Measurements from ENCODE around the gene POU3F2.
A peak's percentile ranks its signal among the peaks of the same experiment; 100 is the strongest.

POU3F2 gene

GRCh38 chr6:98834060-98835031 is at the start of gene POU3F2:
POU3F2 (plus strand) TSS chr6:98834574; CDS start chr6:98834874, 300 bp downstream.
- CTCF ChIA-PET = interaction anchor here (0.5 to 1.0 kb wide), 2 partner anchors 44 to 285 kb away, joined by 3 to 4 read pairs; no protein-coding TSS in a partner anchor
- POLR2A ChIA-PET = interaction anchor here (0.6 to 1.3 kb wide), 5 partner anchors 11 to 1133 kb away, joined by 3 to 5 read pairs (median 3); partner anchors contain the start of gene FBXL4
- TF ChIP-seq, protein P1, sequence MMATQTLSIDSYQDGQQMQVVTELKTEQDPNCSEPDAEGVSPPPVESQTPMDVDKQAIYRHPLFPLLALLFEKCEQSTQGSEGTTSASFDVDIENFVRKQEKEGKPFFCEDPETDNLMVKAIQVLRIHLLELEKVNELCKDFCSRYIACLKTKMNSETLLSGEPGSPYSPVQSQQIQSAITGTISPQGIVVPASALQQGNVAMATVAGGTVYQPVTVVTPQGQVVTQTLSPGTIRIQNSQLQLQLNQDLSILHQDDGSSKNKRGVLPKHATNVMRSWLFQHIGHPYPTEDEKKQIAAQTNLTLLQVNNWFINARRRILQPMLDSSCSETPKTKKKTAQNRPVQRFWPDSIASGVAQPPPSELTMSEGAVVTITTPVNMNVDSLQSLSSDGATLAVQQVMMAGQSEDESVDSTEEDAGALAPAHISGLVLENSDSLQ (IDR thresholded peaks at IDR 0.05) = peak; percentile 91
- TF ChIP-seq SP1 (IDR thresholded peaks at IDR 0.05) (no peak), TARDBP (IDR thresholded peaks at IDR 0.05) (no peak), L3MBTL2 (conservative IDR thresholded peaks at IDR 0.05) (peak; percentile 89), FOXM1 (IDR thresholded peaks at IDR 0.05; ENCODE audit: borderline replicate concordance) (no peak), ARNT (IDR thresholded peaks at IDR 0.05) (no peak), SUZ12 (IDR thresholded peaks at IDR 0.05) (no peak), NFRKB (IDR thresholded peaks at IDR 0.05) (no peak), BHLHE40 (IDR thresholded peaks at IDR 0.05; ENCODE audit: borderline replicate concordance) (no peak), CTBP1 (IDR thresholded peaks at IDR 0.05; ENCODE audit: borderline replicate concordance) (no peak; the same call in 1 of the 2 replicates), ZNF384 (IDR thresholded peaks at IDR 0.05) (no peak), HDGF (IDR thresholded peaks at IDR 0.05; ENCODE audit: borderline replicate concordance) (no peak), LEF1 (IDR thresholded peaks at IDR 0.05; ENCODE audit: borderline replicate concordance) (no peak), FOXK2 (IDR thresholded peaks at IDR 0.05) (no peak), ELF4 (IDR thresholded peaks at IDR 0.05) (no peak), FOXA1 (IDR thresholded peaks at IDR 0.05) (no peak)
- peak; percentile 89 for DNase-seq (ENCODE audit: extremely low spot score)

DNA sequence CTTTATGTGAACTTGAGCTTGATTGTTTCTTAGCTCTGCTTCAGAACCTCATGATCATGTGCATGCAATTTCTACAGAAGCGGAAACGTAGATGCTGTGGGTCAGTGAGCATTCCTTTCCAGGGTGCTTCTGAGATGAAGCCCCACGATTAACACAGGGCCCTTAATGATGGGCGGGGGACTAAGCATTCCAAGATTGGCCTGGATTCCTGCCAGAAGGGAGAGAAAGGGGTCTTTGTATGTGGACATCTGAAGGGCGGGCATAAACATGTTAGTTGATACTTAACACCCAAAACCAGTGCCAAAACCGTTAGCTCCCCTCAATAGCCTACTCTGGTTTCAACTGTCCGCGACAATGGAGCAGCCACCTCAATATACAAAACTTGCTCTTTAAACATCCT is 46.9 kb upstream of the POU3F2 start:
- POLR2A ChIA-PET = interaction anchor here (1.0 kb wide), 1 partner anchor 45 kb away, joined by 3 read pairs; no protein-coding TSS in a partner anchor
- TF ChIP-seq HDGF (IDR thresholded peaks at IDR 0.05; ENCODE audit: borderline replicate concordance) (no peak), LEF1 (IDR thresholded peaks at IDR 0.05; ENCODE audit: borderline replicate concordance) (no peak), FOXM1 (IDR thresholded peaks at IDR 0.05; ENCODE audit: borderline replicate concordance) (no peak), SP1 (IDR thresholded peaks at IDR 0.05) (no peak), BHLHE40 (IDR thresholded peaks at IDR 0.05; ENCODE audit: borderline replicate concordance) (no peak), FOXK2 (IDR thresholded peaks at IDR 0.05) (no peak), L3MBTL2 (conservative IDR thresholded peaks at IDR 0.05) (no peak), CTBP1 (IDR thresholded peaks at IDR 0.05; ENCODE audit: borderline replicate concordance) (no peak), TARDBP (IDR thresholded peaks at IDR 0.05) (no peak), SUZ12 (IDR thresholded peaks at IDR 0.05) (no peak), ZNF384 (IDR thresholded peaks at IDR 0.05) (no peak), ARNT (IDR thresholded peaks at IDR 0.05) (no peak)
- TF ChIP-seq, protein P1 (IDR thresholded peaks at IDR 0.05) = no peak
- CTCF ChIA-PET = no interaction called here
- no peak for DNase-seq (ENCODE audit: extremely low spot score)

DNA sequence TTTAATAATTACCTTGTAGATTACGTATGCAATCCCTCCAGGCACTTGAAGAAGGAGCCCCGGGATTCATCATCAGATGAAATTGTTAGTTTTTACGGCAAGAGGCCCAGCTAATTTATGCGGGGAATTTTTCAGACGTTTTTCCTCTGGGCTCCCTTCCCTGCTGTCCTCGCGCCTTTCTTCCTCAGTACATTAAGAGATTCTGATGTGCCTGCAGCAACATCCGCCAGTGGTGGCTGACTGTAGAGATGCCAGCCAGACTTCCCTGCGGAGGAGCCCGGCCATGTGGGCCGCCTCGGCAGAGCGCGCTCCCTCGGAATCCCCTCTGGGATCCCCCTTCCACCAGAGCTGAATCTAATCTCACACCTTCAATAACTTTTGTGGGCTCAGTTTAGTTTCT is 46.4 kb upstream of the POU3F2 start:
- POLR2A ChIA-PET = interaction anchor here (1.0 kb wide), 1 partner anchor 45 kb away, joined by 3 read pairs; no protein-coding TSS in a partner anchor
- TF ChIP-seq FOXK2 (IDR thresholded peaks at IDR 0.05) (no peak), FOXA1 (IDR thresholded peaks at IDR 0.05) (no peak), CTBP1 (IDR thresholded peaks at IDR 0.05; ENCODE audit: borderline replicate concordance) (no peak), ZNF384 (IDR thresholded peaks at IDR 0.05) (no peak), LEF1 (IDR thresholded peaks at IDR 0.05; ENCODE audit: borderline replicate concordance) (no peak), NFRKB (IDR thresholded peaks at IDR 0.05) (no peak), FOXM1 (IDR thresholded peaks at IDR 0.05; ENCODE audit: borderline replicate concordance) (no peak), ARNT (IDR thresholded peaks at IDR 0.05) (no peak), SUZ12 (IDR thresholded peaks at IDR 0.05) (no peak)
- TF ChIP-seq, protein P1 (IDR thresholded peaks at IDR 0.05) = no peak
- DNase-seq (ENCODE audit: extremely low spot score) = no peak
- CTCF ChIA-PET = no interaction called here

- ChIA-PET POLR2A (no interaction called here), CTCF (no interaction called here)
- TF ChIP-seq L3MBTL2 (conservative IDR thresholded peaks at IDR 0.05) (no peak), HDGF (IDR thresholded peaks at IDR 0.05; ENCODE audit: borderline replicate concordance) (no peak), FOXK2 (IDR thresholded peaks at IDR 0.05) (no peak), SP1 (IDR thresholded peaks at IDR 0.05) (no peak), ARNT (IDR thresholded peaks at IDR 0.05) (no peak), LEF1 (IDR thresholded peaks at IDR 0.05; ENCODE audit: borderline replicate concordance) (no peak), ZNF384 (IDR thresholded peaks at IDR 0.05) (no peak), FOXA1 (IDR thresholded peaks at IDR 0.05) (no peak), FOXM1 (IDR thresholded peaks at IDR 0.05; ENCODE audit: borderline replicate concordance) (no peak), TARDBP (IDR thresholded peaks at IDR 0.05) (no peak), CTBP1 (IDR thresholded peaks at IDR 0.05; ENCODE audit: borderline replicate concordance) (no peak)
- TF ChIP-seq, protein P1 (IDR thresholded peaks at IDR 0.05) = no peak
- DNase-seq (ENCODE audit: extremely low spot score) = no peak
Measured at GRCh38 chr6:98794307-98794842, 40.0 kb upstream of the POU3F2 start.

Measured in HEK293T (cell line).